DMS 273 (cell line): Measurements from ENCODE around the gene CDCA4.
A peak's percentile ranks its signal among the peaks of the same experiment; 100 is the strongest.

ENCODE experiments used
- DNase-seq: peaks from one replicate; lab custom pipeline; 2025; ENCODE audit not compliant: unreplicated experiment; lab: John Stamatoyannopoulos, UW

The CDCA4 gene

DNA sequence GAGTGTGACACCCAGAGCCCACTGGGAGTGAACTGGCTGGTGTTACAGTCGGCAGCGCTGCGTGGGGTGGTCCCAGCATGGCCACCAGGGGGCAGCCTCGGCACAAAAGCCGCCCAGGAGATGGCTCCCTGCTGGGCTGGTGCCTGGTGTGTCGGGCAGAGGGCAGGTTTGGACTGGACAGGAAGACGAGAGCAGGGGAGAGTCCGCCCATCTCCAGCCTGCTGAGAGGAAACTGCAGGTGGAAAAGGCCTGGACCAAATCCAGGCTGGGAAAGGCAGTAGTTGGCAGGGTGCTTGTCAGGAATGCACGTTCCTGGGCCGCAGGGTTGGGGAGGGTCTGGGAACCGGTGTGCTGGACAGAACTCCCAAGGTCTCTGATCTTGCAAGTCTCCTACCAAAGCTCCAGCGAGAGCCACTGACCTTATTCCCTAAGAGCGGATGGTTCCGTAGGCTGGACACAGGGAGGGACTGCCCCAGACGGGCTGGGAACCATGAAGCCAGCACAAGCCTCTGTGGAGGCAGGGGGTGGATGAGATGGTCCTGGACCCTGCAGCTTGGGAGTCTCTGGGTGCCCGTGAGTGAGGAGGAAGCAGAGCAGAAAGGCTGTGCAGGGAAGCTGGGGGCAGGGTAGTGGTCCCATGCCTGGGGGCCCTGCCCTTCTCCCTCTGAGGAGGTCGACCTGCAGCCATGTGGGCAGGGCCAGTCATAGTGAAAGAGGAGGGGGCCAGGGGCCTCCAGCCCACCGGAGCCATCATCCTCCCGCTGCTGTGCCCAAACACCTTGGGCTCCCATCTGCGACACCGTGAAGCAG lies 44.5 kb downstream of the CDCA4 start:
- peak; percentile 85 for DNase-seq

DNA sequence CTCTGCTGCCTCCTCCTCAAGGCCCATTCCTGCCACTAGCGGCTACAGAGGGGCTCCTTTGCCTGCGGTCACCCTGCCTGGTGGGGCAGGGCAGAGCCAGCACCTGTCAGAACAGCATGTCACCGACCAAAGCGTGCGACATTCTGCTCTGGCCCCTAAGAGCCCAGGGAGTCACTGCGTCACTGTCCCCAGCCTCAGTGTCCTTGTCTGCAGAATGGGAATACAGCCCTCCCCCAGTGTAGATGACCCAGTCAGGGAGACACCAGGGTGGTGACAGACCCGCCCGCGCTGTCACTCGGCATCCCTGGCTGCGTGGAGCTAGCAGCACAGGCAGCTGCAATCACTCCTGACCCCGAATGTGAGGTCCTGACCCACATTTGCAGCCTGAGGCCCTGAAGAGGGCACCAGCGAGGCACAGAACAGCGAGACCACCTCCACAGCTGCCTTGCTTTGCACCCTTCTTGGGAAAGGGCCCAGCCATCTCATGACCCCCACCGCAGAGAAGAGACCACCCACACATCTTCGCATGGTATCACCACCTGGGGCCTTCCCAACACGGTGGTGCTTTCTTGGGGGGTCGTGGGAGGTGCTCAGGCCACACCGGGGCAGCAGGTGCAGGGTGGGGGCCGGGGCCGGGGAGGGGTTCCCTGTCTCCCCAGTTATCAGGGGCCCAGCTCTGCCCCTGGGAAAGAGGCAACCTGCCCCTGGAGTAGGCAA lies 45.2 kb downstream of the CDCA4 start:
- DNase-seq = peak; percentile 56

DNA sequence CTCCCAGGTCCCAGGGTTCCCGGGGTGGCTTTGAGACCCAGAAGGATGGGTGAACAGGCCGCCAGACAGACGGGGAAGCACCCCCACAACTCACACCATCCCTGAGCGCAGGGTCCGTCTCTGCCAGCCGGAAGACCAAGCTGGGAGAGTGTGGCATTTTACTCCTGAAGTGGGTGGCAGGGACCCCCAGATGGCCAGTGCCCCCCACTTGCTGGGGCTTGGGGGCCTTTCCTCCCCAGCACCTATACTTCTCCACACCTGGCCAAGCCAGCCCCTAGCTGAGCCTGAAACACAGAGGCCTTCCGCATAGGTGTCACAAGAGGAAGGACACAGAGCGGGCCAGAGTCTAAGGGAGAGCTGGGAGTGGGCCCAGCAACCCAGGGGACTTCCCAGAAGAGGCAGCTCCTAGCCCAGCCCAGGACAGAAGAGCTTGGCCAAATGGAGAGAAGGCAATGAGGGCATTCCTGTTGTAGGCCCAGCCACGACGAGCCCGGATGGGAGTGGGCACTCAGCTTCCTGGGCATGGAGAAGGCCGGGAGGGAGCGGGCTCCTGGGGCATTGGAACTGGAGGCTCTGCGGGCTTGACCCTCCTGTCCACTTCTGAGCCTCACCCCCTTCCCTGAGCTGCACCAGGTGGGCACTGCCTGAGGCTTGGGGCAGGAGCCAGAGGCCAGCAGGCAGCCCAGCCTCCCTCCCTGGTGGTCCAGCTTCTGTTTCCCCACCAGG lies 46.1 kb downstream of the CDCA4 start:
- no peak for DNase-seq

DNA sequence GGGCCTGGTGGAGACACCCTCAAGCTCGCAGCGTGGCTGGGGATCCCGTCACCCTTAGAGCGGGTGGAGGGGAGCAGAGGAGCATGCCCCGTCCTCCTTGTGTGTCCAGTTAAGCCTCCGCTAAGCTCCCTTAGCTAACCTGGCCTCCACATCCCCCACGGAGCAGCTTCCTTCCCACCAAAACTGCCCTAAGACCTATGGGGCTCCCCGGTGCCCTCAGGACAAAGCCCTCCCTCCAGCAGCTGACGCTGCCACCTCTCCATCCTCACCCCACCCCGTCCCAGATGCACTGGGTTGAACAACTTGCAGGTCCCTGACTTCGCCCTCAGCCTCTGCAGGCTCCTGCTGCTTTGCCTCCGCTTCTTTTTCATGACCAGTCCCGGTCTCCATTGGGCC lies 46.7 kb downstream of the CDCA4 start:
- no peak for DNase-seq

DNA sequence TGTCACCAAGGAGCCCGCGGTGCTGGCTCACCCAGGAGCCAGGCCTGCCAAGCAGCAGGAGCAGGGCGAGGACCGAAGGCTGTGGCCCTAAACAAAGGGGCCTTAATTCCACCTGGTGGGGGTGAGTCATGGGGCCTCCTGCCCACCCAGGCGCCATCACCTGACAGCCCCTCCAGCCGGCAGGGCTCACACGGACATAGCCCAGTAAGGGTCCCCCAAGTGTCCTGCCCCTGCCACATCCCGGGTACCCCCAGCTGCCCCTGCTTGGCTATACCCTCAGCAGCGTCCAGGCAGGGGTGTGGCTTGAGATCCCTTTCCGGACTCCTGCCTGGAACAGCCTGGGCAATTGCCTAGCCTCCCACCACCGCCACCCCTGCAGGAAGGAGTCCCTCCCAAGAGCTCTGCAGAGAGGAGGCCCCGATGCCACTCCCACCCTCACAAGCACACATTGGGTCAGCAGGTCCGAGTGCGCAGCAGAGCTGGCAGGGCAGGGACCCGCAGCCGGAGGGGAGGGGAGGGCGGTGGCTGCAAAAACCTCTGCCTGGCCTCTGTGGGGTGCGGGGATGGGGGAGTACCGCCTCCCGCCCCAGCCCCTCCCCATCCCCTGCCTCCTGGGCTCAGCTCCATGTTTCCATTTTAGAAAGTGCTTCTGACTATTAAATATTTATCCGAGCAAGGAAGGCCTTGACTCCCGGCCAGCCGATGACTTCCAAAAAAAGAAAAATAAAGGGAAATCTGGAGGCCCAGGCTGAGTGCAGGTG lies 47.3 kb downstream of the CDCA4 start:
- DNase-seq = no peak

DNA sequence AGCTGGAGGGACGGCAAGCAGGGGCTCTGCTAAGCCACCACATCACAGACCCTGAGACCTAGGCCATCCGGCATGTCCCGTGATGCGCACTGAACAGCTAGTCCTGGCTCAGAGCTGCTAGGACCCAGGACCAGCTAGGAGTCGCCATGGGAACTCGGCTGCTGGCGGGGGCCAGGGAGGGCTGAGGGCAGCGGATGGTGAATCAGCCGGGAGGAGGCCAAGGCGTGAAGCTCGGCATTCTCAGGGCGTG lies 47.8 kb downstream of the CDCA4 start:
- peak; percentile 60 for DNase-seq

DNA sequence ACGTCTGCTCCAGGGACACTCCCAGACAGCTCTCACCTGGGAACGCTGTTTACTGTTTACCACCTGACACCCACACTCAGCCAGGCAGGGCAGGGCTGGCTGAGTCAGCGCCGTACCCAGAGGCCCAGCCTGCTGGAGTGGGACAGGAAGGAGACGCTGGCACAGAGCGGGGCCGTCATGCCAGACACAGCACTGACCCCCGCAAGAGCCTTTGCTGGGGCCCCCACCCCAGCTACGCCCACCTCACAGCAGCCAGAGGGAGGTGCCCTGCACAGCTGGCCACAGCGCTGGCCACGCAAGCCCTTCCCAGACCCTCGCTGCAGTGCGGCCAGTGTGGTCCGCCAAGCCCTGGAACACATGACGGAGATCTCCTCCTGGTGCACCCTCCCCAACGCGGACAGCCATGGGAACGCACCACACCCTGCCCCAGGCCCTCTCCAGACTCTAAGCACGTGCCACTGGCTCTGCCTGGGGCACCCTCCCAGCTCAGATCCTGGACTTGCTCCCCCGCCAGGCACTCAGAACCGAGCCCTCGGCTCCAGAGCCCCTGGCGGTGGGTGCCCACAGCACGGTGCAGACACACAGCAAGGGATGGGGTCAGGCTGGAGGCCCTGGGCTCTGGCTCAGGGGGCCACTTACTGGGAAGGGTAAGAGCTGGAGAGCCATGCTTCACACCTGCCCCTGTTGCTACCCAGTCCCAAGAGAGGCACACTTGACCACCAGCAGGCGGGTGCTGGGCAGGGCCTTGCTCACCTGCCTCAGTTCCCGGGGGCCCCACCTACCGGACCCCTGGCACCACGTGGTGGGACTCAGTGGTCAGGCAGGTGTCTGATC lies 48.4 kb downstream of the CDCA4 start:
- DNase-seq = no peak

DNA sequence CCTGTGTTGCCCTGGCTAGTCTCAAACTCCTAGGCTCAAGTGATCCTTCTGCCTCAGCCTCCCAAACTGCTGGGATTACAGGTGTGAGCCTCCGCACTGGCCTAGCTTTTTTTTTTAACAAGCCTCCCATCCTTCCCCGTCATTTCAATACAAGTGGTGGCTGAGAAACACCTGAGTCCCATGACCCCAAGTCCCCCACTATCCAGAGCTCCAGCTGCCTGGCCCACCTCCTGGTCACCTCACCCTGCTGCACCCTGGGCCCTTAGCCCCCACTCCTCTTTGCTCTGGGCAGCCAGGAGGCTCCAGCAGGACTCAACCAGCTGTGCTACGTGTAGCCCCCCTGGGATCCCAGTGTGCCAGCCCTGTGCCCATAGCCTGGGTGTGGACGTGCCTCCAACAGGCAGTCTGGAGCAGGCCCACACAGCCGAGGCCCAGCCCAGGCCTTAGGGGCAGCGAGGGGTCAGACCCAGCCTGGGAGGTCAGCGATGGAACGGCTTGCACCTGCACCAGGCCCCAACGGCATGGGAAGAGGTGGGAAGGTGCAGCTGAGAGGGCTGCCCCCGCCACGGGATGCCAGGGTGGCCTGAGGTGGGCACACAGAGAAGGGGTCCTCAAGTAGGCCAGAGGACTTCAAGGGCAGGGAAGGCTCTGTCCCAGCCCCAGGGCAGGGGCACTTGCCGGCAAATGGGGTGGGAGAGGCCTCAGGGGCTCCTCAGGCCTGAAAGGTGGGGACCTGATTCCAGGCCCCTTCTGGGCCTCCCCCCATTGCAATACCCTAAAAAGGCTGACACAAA lies 49.2 kb downstream of the CDCA4 start:
- DNase-seq = no peak

DNA sequence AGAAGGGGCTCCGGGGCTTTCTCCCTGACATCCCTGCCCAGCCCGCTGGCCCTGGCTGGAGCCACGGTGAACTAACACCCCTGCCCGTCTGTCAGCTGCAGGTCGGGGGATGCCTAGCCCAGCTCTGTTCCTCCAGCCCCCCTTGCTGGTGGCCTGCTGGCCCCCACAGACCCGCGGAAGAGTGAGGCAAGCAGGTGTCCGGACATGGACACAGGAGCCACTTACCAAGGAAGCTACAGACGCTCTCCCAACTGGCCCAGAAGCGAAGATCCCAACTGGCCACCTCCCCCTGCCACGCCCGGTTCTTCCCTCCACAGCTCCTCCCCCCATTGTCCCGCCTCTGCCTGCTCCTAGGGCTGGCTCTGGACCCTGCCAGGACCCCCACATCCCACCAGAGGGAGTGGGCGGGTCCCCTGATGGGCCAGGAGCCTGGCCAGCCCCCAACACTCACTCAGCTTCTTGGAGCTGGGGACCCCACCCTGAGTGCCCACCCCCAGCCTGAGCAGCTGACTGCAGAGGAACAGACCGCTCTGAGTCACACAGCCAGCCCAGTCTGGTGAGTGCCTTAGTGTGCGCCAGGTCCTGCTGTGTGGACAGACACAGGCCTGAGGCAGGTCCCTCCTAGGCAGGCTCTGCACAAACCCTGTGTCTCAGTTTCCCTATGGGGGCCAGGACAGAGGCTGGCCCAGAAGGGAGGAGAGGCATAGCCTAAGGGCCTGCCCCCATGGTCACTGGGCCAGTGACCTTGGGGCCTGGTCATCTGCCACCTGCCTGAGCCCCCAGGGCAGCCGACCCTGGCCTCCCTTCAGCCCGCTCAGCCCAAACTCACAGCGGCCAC lies 50.4 kb downstream of the CDCA4 start:
- DNase-seq = no peak

DNA sequence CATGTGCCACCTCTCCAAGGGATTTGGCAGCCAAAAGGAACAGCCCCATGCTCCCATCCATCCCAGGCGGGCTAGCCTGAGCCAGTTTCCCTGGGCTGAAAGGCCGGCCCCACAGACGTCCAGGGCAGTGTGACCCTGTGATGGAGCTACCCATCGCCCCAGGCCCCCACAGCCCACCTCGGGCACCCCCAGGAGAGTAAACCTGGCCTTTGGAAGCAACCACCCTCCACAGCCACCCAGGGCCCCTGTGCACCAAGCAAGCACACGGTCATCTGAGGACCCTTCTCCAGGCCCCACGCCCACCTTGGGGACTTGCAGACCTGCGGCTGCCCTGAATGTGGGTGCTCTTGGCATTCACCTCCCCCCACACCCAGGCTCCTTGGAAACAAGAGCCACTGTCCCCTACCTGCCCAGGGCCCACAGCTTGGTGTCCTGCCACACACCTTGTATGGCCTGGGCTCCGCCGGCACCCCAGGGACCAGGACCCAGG lies 51.1 kb downstream of the CDCA4 start:
- DNase-seq = no peak

DNA sequence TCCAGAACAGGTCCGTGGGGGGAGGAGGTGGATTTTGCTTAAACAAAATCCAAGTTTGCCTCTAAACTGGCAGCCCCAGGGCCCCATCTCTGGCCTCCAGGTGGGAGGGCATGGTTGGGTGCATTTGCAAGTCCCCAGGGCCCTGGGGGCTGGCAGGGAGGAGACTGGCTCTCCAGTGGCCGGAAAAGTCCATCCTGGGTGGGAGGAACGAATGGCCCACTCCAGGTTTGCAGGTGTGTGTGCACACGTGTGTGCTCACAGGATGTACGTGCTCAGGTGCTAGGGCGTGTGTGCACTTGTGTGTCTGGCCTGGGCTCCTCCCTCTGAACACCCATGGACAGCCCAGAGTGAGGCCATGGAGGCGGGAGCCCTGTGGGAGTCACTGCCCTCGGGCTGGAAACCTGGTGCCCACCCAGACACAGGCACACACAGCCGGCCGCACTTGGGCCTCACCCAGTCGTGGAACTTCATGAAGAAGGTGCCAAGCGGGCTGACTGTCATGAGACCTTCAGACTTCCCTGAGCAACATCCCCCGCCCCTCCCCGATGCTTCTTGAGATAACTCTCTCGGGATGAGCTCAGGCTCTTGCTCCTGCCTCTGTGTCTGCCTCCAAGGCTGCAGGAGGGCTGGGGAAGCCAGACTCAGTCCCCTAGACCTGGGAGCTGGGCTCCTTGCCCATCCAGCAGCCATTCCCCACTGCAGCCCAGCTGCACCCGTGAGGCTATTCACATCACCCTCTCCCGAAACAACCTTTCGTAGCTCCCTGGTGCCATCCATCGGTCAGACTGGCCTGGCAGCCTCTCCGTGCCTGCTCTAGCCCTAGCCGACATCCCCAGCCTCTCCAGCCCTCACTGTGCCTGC lies 52.1 kb downstream of the CDCA4 start:
- peak; percentile 68 for DNase-seq

DNA sequence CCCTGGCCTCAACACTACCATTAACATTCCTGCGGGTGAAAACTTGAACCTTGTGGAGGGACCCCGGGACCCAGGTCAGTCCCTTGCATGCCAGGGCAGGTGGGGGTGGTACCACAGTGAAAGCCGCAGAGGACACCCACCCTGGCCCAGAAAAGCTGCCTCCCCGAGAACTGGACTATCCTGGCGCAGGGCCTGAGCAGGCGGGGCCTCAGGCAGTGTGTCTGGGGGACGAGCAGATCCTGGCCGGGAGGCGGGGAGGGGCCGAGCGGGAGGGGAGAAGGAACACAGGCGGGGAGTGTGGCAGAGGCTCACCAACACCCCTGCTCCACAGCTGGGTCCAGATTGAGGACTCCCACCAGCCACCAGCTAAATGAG lies 52.7 kb downstream of the CDCA4 start:
- DNase-seq = peak; percentile 80

DNA sequence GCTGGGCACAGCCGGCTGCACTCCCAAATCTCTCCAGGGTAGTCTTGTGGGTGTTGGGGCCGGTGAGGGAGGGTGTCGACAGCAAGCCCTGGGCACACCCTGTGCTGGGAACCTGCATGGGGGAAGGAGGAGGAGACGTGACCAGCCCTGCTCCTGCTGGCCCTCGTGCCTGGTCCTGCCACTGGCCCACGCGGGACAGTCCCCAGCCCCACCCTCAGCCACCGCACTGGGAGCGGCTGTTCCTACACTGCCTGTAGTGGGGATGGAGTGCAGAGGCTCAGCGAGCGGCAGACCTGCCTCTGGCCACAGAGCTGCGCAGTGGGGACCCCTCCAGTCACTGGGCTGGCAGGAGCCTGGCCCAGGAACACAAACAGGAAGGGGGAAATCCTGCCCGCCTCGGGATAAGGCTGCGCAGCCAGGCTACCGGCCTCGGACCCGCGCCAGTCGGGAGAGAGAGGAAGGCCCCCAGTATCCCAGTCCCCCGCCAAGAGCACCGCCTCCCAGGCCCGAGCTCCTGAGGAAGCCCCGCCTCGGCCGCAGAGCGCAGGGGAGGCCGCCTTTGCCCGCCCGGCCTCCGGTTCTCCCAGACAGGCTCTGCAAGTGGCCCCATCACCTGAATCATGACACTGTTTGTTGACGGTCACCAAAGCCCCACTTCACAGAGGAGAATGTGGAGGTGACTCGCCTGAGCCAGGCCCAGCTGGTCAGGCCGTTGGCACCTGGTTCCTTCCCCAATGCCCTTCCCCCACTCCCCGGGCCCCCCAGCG lies 53.3 kb downstream of the CDCA4 start:
- DNase-seq = no peak

DNA sequence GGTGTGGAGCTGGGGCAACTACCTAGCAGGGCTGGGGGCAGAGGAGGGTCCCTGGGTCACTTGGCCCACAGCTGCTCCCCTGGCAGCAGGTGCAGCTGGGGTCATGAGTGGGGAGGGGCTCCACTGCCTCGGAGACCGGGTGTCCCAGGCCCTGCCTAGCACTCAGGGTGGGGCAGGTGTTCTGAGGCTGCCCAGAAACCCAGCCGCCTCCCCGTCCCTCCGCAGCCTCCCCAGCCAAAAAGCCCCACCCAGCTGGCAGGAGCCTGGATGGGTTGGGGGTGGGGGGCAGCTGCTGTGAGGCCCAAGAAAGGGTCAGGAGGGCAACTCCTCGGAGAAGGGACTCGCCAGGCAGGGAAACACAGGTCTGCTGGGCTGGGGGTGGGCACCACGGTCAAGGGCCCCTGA lies 53.9 kb downstream of the CDCA4 start:
- no peak for DNase-seq

DNA sequence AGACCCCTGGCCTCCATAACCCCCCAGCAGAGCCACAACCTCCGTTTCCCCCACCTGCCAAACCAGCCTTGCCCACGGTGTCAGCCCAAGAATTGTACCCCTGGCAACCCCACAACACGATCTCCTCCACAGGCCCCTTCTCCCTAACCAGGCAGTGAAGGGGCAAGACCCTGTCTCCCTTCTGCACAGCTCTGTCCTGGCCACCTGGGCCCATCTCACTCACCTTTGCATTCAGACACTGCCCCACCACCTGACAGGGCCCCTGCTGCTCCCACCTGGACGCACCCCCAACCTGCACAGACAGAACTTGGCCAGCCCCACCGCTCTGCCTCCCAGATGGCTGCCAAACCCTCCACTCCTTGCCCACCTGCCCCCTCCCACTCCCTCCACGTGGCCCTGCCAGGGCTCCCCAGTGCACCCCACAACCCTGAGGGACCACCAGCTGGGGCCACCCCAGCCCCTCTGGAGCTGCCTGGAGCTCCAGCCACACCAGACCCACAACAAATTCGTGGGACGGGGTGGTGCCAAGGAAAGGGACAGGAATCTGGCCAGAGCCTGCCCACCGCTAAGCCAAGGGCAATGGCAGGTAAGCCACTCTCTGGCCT lies 54.5 kb downstream of the CDCA4 start:
- no peak for DNase-seq

DNA sequence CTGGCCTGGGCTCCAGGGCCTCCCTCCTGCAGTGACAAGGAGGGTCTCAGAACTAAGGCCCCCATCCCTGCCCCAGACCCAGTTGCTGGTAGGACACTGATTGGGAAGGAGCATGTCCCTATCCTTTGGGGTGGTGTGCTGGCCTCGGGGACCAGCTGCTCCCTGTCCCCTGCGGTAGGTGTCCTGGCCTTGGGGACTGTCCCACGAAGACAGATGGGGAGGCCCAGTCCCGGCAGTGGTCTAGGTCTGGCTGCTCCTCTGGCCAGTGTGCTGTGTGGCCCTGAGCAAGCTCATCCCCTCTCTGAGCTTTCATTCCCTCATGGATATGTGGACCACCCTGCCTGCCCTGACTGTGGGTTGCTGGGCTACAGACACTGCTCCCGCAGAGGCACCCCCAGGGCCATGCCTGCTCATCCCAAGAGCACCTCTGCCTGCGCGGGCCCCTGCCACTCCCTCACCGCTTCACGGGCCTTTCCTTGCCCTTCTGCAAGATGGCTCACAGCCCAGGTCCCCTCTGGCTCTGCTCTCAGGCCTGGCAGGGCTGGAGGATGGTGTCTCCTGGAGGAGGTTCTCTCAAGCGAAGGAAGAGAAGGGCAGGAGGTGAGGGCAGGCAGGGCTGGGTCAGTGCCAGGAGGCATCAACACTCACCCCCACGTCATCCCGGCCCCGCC lies 55.2 kb downstream of the CDCA4 start:
- no peak for DNase-seq
